Measurements from ENCODE around the gene GPC6.

GPC6 gene

DNA sequence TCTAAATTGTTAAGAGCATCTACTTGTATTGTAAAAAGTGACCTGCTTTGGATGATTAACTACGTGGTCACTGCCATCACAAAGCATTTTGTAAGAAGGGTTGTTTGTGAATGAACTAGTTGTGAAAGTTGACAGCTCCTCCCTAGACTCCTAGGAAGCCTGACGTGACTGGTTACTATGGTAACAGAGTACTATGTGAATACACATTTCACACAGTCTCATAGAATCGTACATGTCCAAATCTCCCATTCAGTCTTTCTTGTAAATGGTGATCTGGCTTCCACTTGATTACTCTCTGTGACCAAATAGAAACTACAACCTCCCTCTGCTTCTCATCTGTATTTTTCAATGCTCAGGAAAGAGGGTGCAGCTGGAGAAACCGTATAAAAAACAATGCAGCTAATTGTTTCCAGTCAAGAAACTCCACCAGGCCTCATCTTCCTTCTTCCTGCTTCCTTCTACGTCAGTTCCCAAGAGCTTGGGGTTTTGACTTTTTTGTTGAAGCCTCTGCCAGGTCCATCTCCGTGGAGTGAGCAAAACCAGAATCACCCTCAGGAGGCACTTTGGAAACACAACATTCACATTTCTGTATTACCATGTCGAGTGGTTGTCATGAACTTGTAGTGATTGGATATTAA lies 83.4 kb downstream of the GPC6 start:
- TF ChIP-seq, protein P1, sequence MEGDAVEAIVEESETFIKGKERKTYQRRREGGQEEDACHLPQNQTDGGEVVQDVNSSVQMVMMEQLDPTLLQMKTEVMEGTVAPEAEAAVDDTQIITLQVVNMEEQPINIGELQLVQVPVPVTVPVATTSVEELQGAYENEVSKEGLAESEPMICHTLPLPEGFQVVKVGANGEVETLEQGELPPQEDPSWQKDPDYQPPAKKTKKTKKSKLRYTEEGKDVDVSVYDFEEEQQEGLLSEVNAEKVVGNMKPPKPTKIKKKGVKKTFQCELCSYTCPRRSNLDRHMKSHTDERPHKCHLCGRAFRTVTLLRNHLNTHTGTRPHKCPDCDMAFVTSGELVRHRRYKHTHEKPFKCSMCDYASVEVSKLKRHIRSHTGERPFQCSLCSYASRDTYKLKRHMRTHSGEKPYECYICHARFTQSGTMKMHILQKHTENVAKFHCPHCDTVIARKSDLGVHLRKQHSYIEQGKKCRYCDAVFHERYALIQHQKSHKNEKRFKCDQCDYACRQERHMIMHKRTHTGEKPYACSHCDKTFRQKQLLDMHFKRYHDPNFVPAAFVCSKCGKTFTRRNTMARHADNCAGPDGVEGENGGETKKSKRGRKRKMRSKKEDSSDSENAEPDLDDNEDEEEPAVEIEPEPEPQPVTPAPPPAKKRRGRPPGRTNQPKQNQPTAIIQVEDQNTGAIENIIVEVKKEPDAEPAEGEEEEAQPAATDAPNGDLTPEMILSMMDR (conservative IDR thresholded peaks at IDR 0.05; ENCODE audit: low read length): no peak
- TF ChIP-seq EZH2phosphoT487 (IDR thresholded peaks at IDR 0.05; ENCODE audit: borderline replicate concordance): no peak
- no peaks in the 10 kb centered on the region for H3K9me2 ChIP-seq (replicated peaks; ENCODE audit: low read depth, low read length)
- H3K9me3 ChIP-seq (ENCODE audit: insufficient read depth, low read depth, low read length): no peaks in the 10 kb centered on the region
- no peaks in the 10 kb centered on the region for H3F3A ChIP-seq (ENCODE audit: low read depth)
- H3K4me2 ChIP-seq (ENCODE audit: low read depth, low read length, poor library complexity, severe bottlenecking): no peak overlapping the region
- H2AFZ ChIP-seq (ENCODE audit: low read length): no peak overlapping the region
- H3K9ac ChIP-seq (ENCODE audit: low read depth, low read length, poor library complexity, severe bottlenecking): no peak overlapping the region
- H3K4me3 ChIP-seq (ENCODE audit: low read length, poor library complexity, severe bottlenecking): no peak overlapping the region
- H3K36me3 ChIP-seq (ENCODE audit: insufficient read depth, low read length): no peaks in the 10 kb centered on the region
- H4K20me1 ChIP-seq (ENCODE audit: insufficient read depth, low read length, poor library complexity, severe bottlenecking): no peaks in the 10 kb centered on the region
- no peaks in the 10 kb centered on the region for H3K27me3 ChIP-seq (ENCODE audit: insufficient read depth, low read length, poor library complexity, severe bottlenecking)
- H3K4me1 ChIP-seq (ENCODE audit: insufficient read depth, low read length, poor library complexity, severe bottlenecking): no peaks in the 10 kb centered on the region
- H3K79me2 ChIP-seq (ENCODE audit: insufficient read depth, low read length): no peaks in the 10 kb centered on the region

- Histone ChIP-seq H3K4me3 (ENCODE audit: low read length, poor library complexity, severe bottlenecking) (no peak overlapping the region), H3K79me2 (ENCODE audit: insufficient read depth, low read length) (no peaks in the 10 kb centered on the region), H3K4me2 (ENCODE audit: low read depth, low read length, poor library complexity, severe bottlenecking) (no peak overlapping the region), H3K9me2 (replicated peaks; ENCODE audit: low read depth, low read length) (no peaks in the 10 kb centered on the region), H3K4me1 (ENCODE audit: insufficient read depth, low read length, poor library complexity, severe bottlenecking) (no peaks in the 10 kb centered on the region), H3K27me3 (ENCODE audit: insufficient read depth, low read length, poor library complexity, severe bottlenecking) (no peaks in the 10 kb centered on the region), H2AFZ (ENCODE audit: low read length) (no peak overlapping the region), H3K9ac (ENCODE audit: low read depth, low read length, poor library complexity, severe bottlenecking) (no peak overlapping the region), H3F3A (ENCODE audit: low read depth) (no peaks in the 10 kb centered on the region), H4K20me1 (ENCODE audit: insufficient read depth, low read length, poor library complexity, severe bottlenecking) (no peaks in the 10 kb centered on the region), H3K9me3 (ENCODE audit: insufficient read depth, low read depth, low read length) (no peaks in the 10 kb centered on the region), H3K36me3 (ENCODE audit: insufficient read depth, low read length) (no peaks in the 10 kb centered on the region)
- TF ChIP-seq EZH2phosphoT487 (IDR thresholded peaks at IDR 0.05; ENCODE audit: borderline replicate concordance): no peak
- TF ChIP-seq, protein P1 (conservative IDR thresholded peaks at IDR 0.05; ENCODE audit: low read length): no peak
Observed at GRCh38 chr13:93316841-93317240, 90.2 kb downstream of the GPC6 start.

DNA sequence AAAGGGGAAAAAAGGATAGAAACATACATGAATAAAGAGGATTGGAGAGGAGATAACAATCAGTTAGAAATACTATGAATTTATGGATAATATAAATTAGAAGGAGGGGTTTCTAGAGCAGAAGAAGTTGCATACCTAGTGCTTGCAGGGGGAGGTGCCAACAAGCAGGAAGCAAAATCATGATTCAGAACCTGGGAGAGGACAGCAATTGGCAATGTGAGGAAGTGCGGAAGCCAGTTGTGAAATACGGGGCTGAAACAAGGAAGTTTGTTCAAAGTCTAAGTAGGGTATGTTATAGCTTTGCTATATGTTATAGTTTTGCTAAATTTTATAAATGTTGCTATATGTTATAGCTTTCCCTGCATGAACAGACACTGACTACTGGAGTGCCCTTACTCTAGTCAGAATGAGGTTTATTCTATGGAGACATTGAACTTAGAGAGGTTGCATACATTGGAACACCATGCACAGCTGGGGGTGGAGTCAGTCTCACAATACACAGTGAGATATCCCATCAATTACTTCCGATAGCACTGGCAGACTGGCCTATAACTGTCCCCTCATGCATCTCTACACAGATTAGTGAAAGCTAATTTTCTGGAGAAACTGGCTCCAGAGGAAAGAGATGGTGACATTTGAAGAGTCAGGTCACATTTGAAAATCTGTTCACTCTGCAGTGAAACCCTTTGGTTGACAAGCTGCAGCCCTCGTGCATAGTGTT lies 92.1 kb downstream of the GPC6 start:
- Histone ChIP-seq H3K4me1 (ENCODE audit: insufficient read depth, low read length, poor library complexity, severe bottlenecking) (no peaks in the 10 kb centered on the region), H3K79me2 (ENCODE audit: insufficient read depth, low read length) (no peaks in the 10 kb centered on the region), H3K4me2 (ENCODE audit: low read depth, low read length, poor library complexity, severe bottlenecking) (no peak overlapping the region), H3K4me3 (ENCODE audit: low read length, poor library complexity, severe bottlenecking) (no peak overlapping the region), H3K36me3 (ENCODE audit: insufficient read depth, low read length) (no peaks in the 10 kb centered on the region), H3K9me3 (ENCODE audit: insufficient read depth, low read depth, low read length) (no peaks in the 10 kb centered on the region), H2AFZ (ENCODE audit: low read length) (no peak overlapping the region), H3K9me2 (replicated peaks; ENCODE audit: low read depth, low read length) (no peaks in the 10 kb centered on the region), H3K27me3 (ENCODE audit: insufficient read depth, low read length, poor library complexity, severe bottlenecking) (no peaks in the 10 kb centered on the region), H4K20me1 (ENCODE audit: insufficient read depth, low read length, poor library complexity, severe bottlenecking) (no peaks in the 10 kb centered on the region), H3K9ac (ENCODE audit: low read depth, low read length, poor library complexity, severe bottlenecking) (no peak overlapping the region), H3F3A (ENCODE audit: low read depth) (no peaks in the 10 kb centered on the region)
- TF ChIP-seq, protein P1 (conservative IDR thresholded peaks at IDR 0.05; ENCODE audit: low read length): no peak
- TF ChIP-seq EZH2phosphoT487 (IDR thresholded peaks at IDR 0.05; ENCODE audit: borderline replicate concordance): no peak
